WERI-Rb-1 (cell line): ENCODE measurements around the gene CKAP5.

Source experiments
- DNase-seq: peaks from one replicate; pipeline ENCODE4 v3.0.0-alpha.2; 2020
- H3K27ac ChIP-seq: fragments of 250-450 bp; sonication (Bioruptor Pico); 2 replicates; pipeline ENCODE4 v1.5.1; 2020; ENCODE audit warnings: mild to moderate bottlenecking, moderate library complexity
- H3K27me3 ChIP-seq: fragments of 250-450 bp; sonication (Bioruptor Pico); 2 replicates; pipeline ENCODE4 v1.5.1; 2021; ENCODE audit warnings: mild to moderate bottlenecking, low read depth, moderate library complexity; ENCODE audit not compliant: insufficient read depth, severe bottlenecking
- H3K36me3 ChIP-seq: fragments of 250-450 bp; sonication (Bioruptor Pico); 2 replicates; pipeline ENCODE4 v1.5.1; 2020; ENCODE audit warnings: mild to moderate bottlenecking, moderate library complexity
- H3K4me3 ChIP-seq: 2 replicates; pipeline ENCODE4 v1.5.1; 2011; ENCODE audit warnings: low read depth, mild to moderate bottlenecking, control low read depth, low read length
- H3K9me3 ChIP-seq: fragments of 250-450 bp; sonication (Bioruptor Pico); 2 replicates; pipeline ENCODE4 v1.5.1; 2021; ENCODE audit warnings: mild to moderate bottlenecking, moderate library complexity; ENCODE audit not compliant: severe bottlenecking
- TF ChIP-seq, protein P1 (sequence below): IDR thresholded peaks from 2 replicates; pipeline ENCODE4 v1.5.1; 2011; ENCODE audit warnings: low read depth, mild to moderate bottlenecking, control low read depth, inconsistent platforms, low read length

CKAP5 gene

DNA sequence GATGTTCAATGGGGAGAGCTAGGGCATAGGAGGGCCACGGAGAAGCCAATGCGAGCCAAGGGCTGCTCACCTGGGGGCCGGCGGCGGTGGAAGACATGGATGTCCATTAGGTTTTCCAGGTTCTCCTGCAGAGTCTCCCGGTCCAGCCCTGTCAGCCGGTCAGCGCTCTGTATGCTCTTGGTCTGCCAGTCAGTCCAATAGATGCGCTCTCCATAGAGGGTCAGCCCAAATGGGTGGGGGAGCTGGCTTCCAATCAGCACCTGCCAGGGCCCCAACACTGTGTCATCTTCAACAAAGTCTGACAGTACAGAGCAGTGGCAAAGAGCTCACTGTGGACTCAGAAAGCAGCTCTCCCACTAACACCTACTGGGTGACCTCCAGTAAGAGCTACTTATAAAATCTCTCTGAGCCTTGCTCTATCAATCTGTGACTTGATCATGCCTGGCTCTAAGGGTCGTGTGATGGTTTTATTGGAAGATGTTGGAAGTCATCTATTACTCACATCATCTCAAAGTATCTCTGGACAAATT is 33.0 kb upstream of the CKAP5 start:
- Histone ChIP-seq H3K27me3 (no peaks in the 10 kb centered on the region), H3K27ac (no peak overlapping the region), H3K9me3 (no peaks in the 10 kb centered on the region), H3K4me3 (no peak overlapping the region), H3K36me3 (peaks cover 60% of the 10 kb centered on the region)
- TF ChIP-seq, protein P1, sequence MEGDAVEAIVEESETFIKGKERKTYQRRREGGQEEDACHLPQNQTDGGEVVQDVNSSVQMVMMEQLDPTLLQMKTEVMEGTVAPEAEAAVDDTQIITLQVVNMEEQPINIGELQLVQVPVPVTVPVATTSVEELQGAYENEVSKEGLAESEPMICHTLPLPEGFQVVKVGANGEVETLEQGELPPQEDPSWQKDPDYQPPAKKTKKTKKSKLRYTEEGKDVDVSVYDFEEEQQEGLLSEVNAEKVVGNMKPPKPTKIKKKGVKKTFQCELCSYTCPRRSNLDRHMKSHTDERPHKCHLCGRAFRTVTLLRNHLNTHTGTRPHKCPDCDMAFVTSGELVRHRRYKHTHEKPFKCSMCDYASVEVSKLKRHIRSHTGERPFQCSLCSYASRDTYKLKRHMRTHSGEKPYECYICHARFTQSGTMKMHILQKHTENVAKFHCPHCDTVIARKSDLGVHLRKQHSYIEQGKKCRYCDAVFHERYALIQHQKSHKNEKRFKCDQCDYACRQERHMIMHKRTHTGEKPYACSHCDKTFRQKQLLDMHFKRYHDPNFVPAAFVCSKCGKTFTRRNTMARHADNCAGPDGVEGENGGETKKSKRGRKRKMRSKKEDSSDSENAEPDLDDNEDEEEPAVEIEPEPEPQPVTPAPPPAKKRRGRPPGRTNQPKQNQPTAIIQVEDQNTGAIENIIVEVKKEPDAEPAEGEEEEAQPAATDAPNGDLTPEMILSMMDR, result no peak
- DNase-seq, result no peak

DNA sequence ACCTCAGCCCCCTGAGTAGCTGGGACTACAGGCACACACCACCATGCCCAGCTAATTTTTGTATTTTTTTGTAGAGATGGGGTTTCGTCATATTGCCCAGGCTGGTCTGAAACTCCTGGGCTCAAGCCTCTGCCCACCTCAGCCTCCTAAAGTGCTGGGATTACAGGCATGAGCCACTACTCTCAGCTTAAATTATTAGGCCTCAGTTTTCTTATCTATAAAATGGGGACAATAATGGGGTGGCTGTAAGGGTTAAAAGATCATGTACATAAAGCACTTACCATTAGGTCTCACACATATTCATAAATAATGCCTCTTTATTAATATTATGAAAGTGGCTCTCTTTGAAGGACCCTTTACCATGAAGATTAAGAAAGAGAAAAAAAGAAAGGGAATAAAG is 31.5 kb upstream of the CKAP5 start:
- Histone ChIP-seq H3K27ac (no peak overlapping the region), H3K36me3 (peaks cover 68% of the 10 kb centered on the region), H3K9me3 (no peaks in the 10 kb centered on the region), H3K27me3 (no peaks in the 10 kb centered on the region), H3K4me3 (no peak overlapping the region)
- TF ChIP-seq, protein P1, result no peak
- no peak for DNase-seq

DNA sequence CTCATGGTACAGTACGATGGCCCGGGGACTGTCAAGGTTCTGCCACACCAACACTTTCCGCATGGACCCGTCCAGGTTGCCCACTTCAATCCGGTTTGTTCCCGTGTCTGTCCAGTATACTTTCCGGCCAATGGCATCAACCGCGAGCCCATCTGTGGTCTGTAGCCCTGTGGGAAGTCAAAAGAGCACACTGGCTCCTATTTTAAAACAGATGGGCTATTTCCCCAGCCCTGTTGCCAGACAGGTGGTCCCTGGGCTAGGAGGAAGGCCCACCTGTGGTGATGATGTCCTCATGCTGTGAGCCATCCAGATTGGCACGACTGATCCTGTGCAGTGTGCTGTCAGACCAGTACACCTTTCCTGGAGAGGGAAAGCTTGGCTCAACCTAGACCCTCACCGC is 30.4 kb upstream of the CKAP5 start:
- Histone ChIP-seq H3K27ac (no peak overlapping the region), H3K27me3 (no peaks in the 10 kb centered on the region), H3K4me3 (no peak overlapping the region), H3K9me3 (no peaks in the 10 kb centered on the region), H3K36me3 (peaks cover 73% of the 10 kb centered on the region)
- TF ChIP-seq, protein P1, result no peak
- DNase-seq, result no peak

DNA sequence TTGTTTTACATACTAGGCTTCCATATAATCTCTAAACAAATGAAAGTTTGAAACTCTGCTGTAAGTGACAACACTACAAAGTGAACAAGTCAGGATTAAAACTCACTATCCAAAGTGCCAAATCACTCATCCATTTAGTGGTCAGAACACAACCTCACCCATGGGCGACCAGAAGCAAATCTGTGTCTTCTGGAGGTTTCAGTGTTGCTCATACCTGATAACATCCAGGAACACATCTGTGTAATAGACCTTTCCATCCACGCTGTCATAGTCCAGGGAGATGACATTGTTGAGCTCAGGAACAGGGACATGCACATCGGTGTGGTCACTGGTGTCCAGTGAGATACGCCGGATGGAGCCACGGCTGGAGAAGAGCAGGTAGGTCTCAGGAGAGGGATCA is 28.5 kb upstream of the CKAP5 start:
- Histone ChIP-seq H3K27me3 (no peaks in the 10 kb centered on the region), H3K4me3 (no peak overlapping the region), H3K27ac (no peak overlapping the region), H3K36me3 (peaks cover 85% of the 10 kb centered on the region), H3K9me3 (no peaks in the 10 kb centered on the region)
- no peak for DNase-seq
- TF ChIP-seq, protein P1, result no peak

GRCh38 chr11:46868912-46869311 is 22.8 kb upstream of the CKAP5 start:
- Histone ChIP-seq H3K27me3 (no peaks in the 10 kb centered on the region), H3K27ac (no peak overlapping the region), H3K4me3 (no peak overlapping the region), H3K9me3 (no peaks in the 10 kb centered on the region), H3K36me3 (peaks cover 76% of the 10 kb centered on the region)
- no peak for DNase-seq
- TF ChIP-seq, protein P1, result no peak

- no peak overlapping the region for H3K4me3 ChIP-seq
- H3K9me3 ChIP-seq, result no peaks in the 10 kb centered on the region
- no peak for DNase-seq
- H3K36me3 ChIP-seq, result peaks cover 62% of the 10 kb centered on the region
- TF ChIP-seq, protein P1, result no peak
- no peaks in the 10 kb centered on the region for H3K27me3 ChIP-seq
- no peak overlapping the region for H3K27ac ChIP-seq
Measured at GRCh38 chr11:46865340-46865739, 19.3 kb upstream of the CKAP5 start.
